Measurements from ENCODE around the gene SEC14L1.

The SEC14L1 gene

GRCh38 chr17:77163001-77163400, 22.2 kb downstream of the SEC14L1 start:
- no peak for DNase-seq (ENCODE audit: low read depth)

DNA sequence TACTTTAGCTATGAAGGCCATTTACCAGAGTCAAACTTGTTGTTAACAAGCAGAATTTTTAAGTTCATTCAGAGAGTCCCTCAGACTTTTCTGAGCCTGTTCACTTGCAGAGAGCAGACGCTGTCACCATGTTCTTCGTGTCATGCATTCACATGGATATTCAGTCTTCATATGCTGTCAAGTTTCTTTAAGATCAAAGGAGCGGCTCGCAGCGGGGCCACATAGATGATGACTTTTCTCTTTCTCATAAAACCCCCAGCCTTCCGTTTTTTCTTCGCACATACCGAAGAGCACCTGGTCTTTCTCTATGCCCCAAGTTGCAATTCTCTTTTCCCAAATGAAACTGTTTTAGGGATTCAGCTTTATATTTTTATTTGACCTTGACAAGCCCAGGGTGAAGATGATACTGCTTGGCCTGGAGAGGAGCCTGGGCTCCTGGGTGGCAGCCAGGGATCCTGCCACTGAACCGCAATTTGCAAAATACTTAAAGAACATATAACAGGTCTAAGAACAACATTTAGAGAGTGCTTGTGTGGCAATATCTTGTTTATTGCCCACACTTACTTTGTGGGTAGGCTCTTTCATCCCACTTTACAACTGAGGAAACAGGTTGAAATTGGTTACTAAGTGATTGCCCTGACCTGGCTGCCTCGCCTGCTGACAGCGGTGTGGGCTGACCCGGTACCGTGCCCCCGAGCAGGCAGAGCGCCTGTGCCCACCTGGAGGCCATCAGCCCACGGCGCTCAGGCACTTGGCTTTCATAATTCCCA, 22.9 kb downstream of the SEC14L1 start:
- DNase-seq (ENCODE audit: low read depth), result no peak

DNA sequence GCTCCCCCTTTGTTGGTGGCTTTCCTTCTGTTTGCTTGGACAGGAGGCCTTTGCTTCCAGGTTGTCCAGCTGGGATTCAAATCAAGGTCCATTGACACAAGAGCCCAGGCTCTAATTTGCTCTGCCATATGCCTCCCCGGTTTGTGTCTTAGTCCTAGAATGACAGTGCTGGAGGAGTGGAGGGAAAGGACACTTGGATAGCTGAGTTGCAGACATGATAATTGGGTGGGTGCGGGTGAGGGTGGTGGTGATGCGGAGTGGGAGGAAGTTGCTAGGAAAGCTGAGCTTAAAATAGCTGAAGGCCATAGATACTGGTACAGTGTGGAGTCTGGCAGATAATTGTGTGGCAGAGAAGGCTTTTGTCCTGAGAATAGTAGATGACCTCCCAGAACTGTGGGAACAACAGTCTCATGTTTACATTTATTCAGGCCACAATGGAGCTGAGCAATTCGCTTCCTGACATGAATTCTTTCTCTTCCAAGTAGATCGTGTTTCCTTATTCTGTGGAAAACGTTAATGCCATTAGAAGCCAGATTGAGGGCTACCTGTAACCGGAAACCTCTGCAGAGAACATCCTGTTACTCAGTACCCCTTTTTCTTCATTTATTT, 23.8 kb downstream of the SEC14L1 start:
- no peak for DNase-seq (ENCODE audit: low read depth)

DNA sequence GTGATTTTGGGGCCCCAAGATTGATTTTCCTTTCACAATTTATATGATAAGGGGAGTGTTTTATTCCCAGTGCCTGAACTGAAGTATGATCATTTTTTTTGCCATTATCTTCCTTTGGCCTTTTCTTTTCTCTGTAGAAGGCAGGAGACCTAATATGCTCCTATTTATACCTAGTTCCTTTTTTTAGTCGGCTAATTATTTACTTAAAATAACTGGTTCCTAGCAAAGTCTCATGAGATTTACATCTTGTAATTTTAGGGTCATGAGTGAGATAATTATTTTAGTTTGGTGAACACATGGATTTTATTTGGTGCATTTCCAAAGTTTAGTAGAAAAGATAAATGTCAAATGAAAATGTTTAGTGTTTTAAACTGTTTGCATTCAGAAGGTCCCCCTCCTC, 24.8 kb downstream of the SEC14L1 start:
- no peak for DNase-seq (ENCODE audit: low read depth)

- no peak for DNase-seq (ENCODE audit: low read depth)
Measured at GRCh38 chr17:77167472-77168306, 26.9 kb downstream of the SEC14L1 start.

GRCh38 chr17:77173104-77173503, 32.3 kb downstream of the SEC14L1 start:
- no peak for DNase-seq (ENCODE audit: low read depth)

DNA sequence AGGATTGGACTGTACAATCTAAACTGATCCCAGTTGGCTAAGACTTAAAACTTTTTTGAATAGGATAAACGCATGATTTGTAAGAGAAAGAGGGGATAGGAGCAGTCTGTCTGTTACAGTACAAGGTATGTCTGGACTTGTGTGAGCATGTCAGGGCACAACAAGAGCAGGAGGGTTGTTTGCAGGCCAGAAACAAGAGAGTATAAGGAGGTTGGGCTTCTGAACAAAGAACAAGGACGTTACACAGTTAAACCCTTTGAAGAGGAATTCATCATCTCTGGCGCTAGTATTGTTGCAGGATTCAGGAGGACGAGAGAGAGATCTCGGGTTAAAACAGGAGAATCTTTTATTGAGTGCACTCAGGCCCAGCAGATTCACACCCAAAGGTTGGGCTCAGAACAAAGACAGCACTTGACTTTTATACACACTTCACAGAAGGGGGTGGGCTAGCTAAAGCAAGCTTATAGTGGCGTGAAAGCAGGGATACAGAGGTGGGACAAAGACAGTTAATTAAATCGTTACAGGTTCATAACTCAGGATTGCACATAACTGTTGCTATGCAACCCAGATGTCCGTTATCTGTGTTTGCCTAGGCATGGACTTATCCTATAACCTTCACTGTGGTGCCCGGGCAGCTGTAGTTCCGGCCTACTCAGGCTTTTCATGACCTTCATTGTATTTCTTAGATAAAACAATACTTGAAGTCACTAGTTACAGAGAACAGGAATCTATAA, 34.3 kb downstream of the SEC14L1 start:
- DNase-seq (ENCODE audit: low read depth), result no peak

DNA sequence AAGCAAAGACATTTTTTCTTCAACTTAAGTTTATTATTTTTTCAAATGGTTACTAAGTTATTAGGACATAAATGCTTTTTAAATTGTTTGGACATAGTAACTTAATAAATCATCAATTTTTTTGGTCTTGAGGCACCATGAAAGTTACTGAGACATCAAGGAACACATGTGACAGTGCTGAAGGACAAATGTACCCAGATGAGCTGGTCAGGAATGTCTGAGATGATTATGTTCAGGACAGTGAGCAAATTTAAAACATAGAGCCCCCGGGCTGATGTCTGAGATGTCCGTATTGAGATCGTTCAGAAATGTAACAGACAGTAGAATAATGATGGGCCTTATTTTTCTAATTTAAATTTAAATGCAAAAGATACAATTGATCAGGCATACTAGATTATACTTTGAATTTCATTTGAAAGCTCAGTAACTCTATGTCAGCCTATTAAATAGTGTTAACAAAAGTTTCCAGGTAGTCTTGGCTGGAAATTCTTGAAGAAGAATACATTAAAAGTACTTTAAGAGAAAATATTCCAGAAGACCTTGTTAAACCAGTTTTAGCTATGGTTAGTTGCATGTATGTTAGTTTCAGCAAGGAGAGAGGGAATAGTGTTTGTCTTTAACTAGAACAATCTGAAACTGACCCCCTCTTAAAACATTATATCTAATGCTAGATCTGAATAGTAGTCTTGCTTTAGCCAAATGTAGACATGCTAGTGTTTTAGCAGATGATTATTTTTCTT, 36.4 kb downstream of the SEC14L1 start:
- no peak for DNase-seq (ENCODE audit: low read depth)

DNA sequence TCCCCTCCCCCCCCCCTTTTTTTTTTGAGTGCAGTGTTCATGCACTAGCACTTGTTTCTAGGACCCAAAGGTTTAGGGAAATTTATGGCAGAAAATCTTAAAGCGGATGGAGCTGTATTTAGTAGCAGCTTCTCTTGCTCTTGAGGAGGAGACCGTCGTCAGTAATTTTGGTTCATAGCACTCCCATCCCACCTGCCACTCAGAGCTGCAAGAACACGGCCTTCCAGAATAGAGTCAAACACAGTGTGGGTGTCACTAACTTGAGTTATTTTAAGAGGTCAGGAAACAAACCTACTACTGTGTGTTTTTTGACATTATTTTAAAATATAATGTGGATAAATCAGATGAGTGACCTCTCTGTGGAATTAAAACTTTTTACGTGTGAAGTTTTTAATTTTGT, 37.3 kb downstream of the SEC14L1 start:
- no peak for DNase-seq (ENCODE audit: low read depth)

DNA sequence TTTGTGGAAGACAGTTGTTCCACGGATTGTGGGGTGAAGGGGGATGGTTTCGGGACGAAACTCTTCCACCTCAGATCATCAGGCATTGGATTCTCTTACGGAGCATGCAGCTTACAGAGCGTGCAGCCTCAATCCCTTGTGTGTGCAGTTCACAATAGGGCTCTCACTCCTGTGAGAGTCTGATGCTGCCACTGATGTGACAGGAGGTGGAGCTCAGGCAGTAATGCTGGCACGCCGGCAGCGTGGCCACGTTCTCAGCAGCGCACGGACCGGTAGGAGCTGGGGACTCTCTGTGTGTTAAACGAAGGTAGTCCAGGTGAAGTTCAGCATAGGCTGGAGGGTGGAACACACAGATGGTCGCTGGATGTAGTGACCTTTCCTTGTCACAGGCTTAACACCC, 37.8 kb downstream of the SEC14L1 start:
- no peak for DNase-seq (ENCODE audit: low read depth)

- no peak for DNase-seq (ENCODE audit: low read depth)
Measured at GRCh38 chr17:77180503-77181357, 40.0 kb downstream of the SEC14L1 start.

DNA sequence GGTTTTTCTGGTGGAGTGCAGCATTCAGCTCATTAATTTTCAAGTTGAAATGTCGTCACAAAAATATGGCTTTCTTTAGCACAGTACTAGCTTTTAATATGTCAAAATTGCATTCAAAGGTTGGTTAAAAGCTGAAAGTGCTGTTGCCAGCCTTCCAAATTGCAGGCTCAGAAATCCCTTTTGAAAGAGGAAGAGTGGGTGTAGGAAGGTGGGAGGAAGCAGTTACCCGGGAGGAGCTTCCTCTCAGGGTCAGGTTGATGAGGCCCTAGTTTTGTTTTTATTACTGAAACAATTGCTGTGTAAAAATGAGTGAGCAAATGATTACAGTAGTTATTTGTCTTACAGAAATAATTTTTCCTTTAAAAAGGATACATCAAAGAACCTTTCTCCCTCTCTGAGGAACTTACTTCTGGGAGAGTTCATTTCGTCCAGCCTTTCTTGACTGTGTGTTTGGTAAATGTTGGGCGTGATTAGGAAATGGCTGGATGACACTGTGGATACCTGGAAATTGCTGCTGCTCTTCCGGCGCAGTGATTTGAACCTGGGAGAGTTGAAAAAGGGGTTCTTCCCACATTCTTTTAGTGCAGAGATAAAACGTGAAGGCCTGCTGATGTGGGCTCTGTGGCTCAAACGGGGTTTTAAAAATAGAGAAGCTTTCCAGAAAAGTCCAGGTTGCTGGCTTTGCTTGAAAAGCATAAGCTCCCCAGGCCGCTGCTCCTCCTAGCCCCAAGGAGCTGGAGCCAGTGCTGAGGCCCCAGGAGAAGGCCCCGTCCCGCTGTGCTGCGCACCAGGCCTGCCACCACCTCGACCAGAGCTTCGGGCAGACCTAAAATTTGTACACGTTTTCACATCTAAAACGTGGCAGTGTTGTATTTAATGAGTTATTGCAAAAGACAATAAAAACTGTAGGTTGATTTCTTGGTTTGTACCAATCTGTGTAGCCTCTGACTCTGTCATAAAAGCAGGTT, 41.7 kb downstream of the SEC14L1 start:
- no peak for DNase-seq (ENCODE audit: low read depth)

GRCh38 chr17:77184474-77184873, 43.7 kb downstream of the SEC14L1 start:
- DNase-seq (ENCODE audit: low read depth), result no peak

DNA sequence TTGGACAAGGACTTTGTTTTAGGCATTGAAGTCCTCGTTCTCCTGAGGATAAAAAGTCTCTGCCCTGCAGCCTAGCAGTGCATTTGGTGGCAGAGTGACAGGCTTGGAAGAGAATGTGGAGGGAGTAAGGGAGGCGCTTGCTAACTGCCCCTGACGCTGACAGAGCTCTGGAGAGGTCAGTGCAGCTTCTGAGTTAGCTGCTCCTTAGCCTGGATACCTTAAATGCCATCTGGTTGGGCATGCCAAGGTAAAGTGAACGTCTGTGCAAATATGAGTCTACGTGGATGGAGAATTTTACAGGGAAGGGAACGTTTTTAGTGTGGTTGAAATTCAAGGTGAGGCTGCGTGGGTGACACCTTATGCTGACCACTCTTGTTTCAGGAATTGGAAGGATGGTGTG, 44.4 kb downstream of the SEC14L1 start:
- no peak for DNase-seq (ENCODE audit: low read depth)

GRCh38 chr17:77186141-77186604, 45.4 kb downstream of the SEC14L1 start:
- no peak for DNase-seq (ENCODE audit: low read depth)

GRCh38 chr17:77188084-77189066, 47.6 kb downstream of the SEC14L1 start:
- no peak for DNase-seq (ENCODE audit: low read depth)

GRCh38 chr17:77189148-77189547, 48.4 kb downstream of the SEC14L1 start:
- peak; percentile 16 for DNase-seq (ENCODE audit: low read depth)

GRCh38 chr17:77190576-77190975, 49.8 kb downstream of the SEC14L1 start:
- no peak for DNase-seq (ENCODE audit: low read depth)
